Transverse colon (tissue), 4 donors: ENCODE data around the gene UQCC3.
A peak's percentile ranks its signal among the peaks of the same experiment; 100 is the strongest.

Source experiments
- POLR2AphosphoS5 ChIP-seq, 3 donors: sonication (generic); formaldehyde crosslinking; IDR thresholded peaks; one replicate each; pipeline ENCODE4 v1.6.1; 2016; ENCODE audit warnings: antibody characterized with exemption in 3 of 3
- TF ChIP-seq, protein P1 (sequence below), 5 experiments: fragments of 200-600 bp in 3 of 5; fragments of 450-650 bp in 2 of 5; sonication (generic) in 3 of 5; IDR thresholded peaks; 1 replicate in 2 of 5; 2 replicates in 3 of 5; pipeline ENCODE4 v1.5.1; 2016 to 2017; ENCODE audit warnings: antibody characterized with exemption in 5 of 5, inconsistent platforms in 3 of 5, mild to moderate bottlenecking in 2 of 5, moderate library complexity in 1 of 5

GRCh38 chr11:62645946-62646824 is 25.3 kb upstream of the UQCC3 start, which contains the start of gene GANAB:
- peak; percentile 94 to 95 (median 95) for TF ChIP-seq POLR2AphosphoS5 (IDR thresholded peaks at IDR 0.05)
- TF ChIP-seq, protein P1, sequence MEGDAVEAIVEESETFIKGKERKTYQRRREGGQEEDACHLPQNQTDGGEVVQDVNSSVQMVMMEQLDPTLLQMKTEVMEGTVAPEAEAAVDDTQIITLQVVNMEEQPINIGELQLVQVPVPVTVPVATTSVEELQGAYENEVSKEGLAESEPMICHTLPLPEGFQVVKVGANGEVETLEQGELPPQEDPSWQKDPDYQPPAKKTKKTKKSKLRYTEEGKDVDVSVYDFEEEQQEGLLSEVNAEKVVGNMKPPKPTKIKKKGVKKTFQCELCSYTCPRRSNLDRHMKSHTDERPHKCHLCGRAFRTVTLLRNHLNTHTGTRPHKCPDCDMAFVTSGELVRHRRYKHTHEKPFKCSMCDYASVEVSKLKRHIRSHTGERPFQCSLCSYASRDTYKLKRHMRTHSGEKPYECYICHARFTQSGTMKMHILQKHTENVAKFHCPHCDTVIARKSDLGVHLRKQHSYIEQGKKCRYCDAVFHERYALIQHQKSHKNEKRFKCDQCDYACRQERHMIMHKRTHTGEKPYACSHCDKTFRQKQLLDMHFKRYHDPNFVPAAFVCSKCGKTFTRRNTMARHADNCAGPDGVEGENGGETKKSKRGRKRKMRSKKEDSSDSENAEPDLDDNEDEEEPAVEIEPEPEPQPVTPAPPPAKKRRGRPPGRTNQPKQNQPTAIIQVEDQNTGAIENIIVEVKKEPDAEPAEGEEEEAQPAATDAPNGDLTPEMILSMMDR (IDR thresholded peaks at IDR 0.05) = peak in 2 of 5 experiments; percentile 14 to 21
